ENCODE results near the gene ATG16L1.
A peak's percentile ranks its signal among the peaks of the same experiment; 100 is the strongest.
"Not testable (repeated sequence)": the region's sequence is repeated elsewhere in the genome, so short reads cannot be mapped to it uniquely, and the experiment has no call there.

Gene ATG16L1

DNA sequence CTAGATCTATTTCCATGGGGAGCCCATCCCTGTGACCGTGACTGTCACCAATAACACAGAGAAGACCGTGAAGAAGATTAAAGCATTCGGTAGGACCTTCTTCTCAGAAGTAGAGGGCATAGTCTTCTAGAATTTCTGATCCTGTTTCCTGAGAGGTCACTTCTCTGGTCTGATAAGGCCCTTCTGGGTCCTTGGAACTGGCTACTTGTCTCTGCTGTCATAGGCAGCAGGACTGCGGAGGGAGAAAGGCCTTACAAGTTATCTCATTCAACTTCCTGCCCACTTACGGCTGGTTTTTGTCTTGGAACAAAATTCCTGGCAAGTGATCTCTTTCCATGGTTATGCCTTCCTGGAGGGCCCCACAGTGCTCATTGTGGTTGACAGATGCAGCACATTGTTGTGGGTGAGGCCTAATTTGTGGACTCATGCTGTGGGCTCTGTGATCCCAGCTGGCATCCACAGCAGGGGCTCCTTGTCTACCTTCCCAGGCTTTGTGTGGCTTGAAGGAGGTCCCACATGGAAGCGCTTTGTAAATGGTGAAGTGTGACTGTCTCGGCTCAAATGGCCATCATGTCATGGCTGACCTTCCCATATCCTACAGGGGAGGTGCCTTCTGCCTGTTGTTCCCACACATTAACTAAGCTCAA is 78.1 kb downstream of the ATG16L1 start:
- DNase-seq (ENCODE audit: low read depth): no peak
- TF ChIP-seq CTCF (IDR thresholded peaks at IDR 0.05; ENCODE audit: insufficient read depth, low read depth, low read length, missing control alignments): no peak
- no peak overlapping the region for H3K4me3 ChIP-seq (ENCODE audit: low read depth, low read length)

- DNase-seq (ENCODE audit: low read depth): peak; percentile 90
- H3K4me3 ChIP-seq (ENCODE audit: low read depth, low read length): no peak overlapping the region
- no peak for TF ChIP-seq CTCF (IDR thresholded peaks at IDR 0.05; ENCODE audit: insufficient read depth, low read depth, low read length, missing control alignments)
These were observed 80.1 kb downstream of the ATG16L1 start for GRCh38 chr2:233331536-233331935.

DNA sequence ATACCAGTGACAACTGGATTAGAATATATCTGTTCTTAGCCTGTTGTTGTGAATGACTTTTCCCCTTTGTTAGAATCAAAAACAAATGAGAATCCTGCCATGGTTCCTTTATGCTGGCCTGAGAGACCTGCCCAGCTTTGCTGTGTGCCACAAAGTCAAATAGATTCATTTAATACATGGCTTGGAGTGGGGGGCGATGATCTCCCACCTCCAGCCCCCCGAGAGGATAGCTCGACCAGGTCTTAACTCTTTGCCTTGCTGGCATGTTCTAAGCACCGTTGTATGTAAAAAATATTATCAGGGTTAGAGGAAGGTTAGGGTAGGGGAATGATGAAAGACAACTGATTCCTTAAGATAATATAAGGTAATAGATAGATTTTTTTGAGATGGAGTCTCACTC is 80.7 kb downstream of the ATG16L1 start:
- H3K4me3 ChIP-seq (ENCODE audit: low read depth, low read length): no peak overlapping the region

GRCh38 chr2:233334915-233335314 is 83.4 kb downstream of the ATG16L1 start:
- TF ChIP-seq CTCF (IDR thresholded peaks at IDR 0.05; ENCODE audit: insufficient read depth, low read depth, low read length, missing control alignments): no peak
- no peak overlapping the region for H3K4me3 ChIP-seq (ENCODE audit: low read depth, low read length)
- no peak for DNase-seq (ENCODE audit: low read depth)

More for the DNA sequence above, 80.7 kb downstream of the ATG16L1 start:
- DNase-seq (ENCODE audit: low read depth): no peak
- TF ChIP-seq CTCF (IDR thresholded peaks at IDR 0.05; ENCODE audit: insufficient read depth, low read depth, low read length, missing control alignments): no peak

DNA sequence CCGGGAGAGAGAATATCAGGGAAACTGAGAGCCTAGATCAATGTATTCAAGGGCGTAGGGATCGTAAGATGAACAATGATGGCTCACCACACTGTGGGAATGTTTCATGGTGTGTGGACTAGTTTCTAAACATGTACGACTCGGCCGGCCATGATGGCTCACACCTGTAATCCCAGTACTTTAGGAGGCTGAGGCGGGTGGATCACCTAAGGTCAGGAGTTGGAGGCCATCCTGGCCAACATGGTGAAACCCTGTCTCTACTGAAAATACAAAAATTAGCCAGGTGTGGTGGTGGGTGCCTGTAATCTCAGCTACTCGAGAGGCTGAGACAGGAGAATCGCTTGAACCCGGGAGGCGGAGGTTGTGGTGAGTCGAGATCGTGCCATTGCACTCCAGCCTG is 84.6 kb downstream of the ATG16L1 start:
- not testable (repeated sequence) for DNase-seq (ENCODE audit: low read depth); H3K4me3 ChIP-seq (ENCODE audit: low read depth, low read length)

DNA sequence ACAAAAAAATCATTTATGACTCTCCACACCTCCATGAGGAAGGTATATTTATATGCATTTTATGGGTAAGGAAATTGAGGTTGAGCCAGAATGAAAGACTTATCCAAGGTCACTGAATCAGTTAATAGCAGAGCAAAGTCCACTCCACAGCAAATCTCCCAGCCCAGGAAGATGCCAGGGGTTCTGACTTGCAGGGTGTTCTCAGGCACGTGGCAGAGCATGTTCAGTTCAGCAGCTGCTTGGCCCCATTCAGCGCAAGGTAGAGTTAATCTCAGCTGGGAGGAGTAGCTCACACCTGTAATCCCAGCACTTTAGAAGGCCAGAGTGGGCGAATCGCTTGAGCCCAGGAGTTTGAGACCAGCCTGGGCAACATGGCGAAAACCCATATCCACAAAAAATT is 85.1 kb downstream of the ATG16L1 start:
- DNase-seq (ENCODE audit: low read depth): no peak
- TF ChIP-seq CTCF (IDR thresholded peaks at IDR 0.05; ENCODE audit: insufficient read depth, low read depth, low read length, missing control alignments): no peak
- no peak overlapping the region for H3K4me3 ChIP-seq (ENCODE audit: low read depth, low read length)

- DNase-seq (ENCODE audit: low read depth): no peak
- TF ChIP-seq CTCF (IDR thresholded peaks at IDR 0.05; ENCODE audit: insufficient read depth, low read depth, low read length, missing control alignments): no peak
- H3K4me3 ChIP-seq (ENCODE audit: low read depth, low read length): no peak overlapping the region
These were observed 86.6 kb downstream of the ATG16L1 start for GRCh38 chr2:233338046-233338445.
